Transverse colon (tissue), 3 donors: ENCODE measurements around the gene NCOA4.

Source experiments
- CTCF ChIP-seq, 5 experiments: fragments of 200-600 bp in 3 of 5; fragments of 450-650 bp in 2 of 5; sonication (generic) in 3 of 5; IDR thresholded peaks; 1 replicate in 2 of 5; 2 replicates in 3 of 5; pipeline ENCODE4 v1.5.1; 2016 to 2017; ENCODE audit warnings: antibody characterized with exemption in 5 of 5, inconsistent platforms in 3 of 5, mild to moderate bottlenecking in 2 of 5, moderate library complexity in 1 of 5
- EP300 ChIP-seq: sonication (generic); formaldehyde crosslinking; IDR thresholded peaks from one replicate; pipeline ENCODE4 v1.6.1; 2017; ENCODE audit warnings: antibody characterized with exemption, low read depth

- TF ChIP-seq CTCF (IDR thresholded peaks at IDR 0.05) = no peak
- no peak for TF ChIP-seq EP300
These were observed 5.5 kb downstream of the NCOA4 start for GRCh38 chr10:46024948-46025347.
